CD8-positive, alpha-beta memory T cell (primary cell): Measurements from ENCODE around the gene SLC1A7. TPM values are rescaled to one million over a fixed set of nuclear protein-coding genes. Genes with fewer than 3 reads are reported as not detected.
"Not testable (repeated sequence)": the region's sequence is repeated elsewhere in the genome, so short reads cannot be mapped to it uniquely, and the experiment has no call there.

ENCODE experiments used
- CTCF ChIA-PET: fragments of 350-600 bp; sonication (Branson Sonifier 250); formaldehyde crosslinking; loops from one replicate; lab custom pipeline; 2021; ENCODE audit warnings: antibody characterized with exemption; lab: Charles Lee
- POLR2A ChIA-PET: fragments of 350-600 bp; sonication (Branson Sonifier 250); formaldehyde crosslinking; loops from one replicate; lab custom pipeline; 2021; ENCODE audit warnings: antibody characterized with exemption; lab: Charles Lee
- DNase-seq, 5 donors: peaks; one replicate each; pipeline versions ENCODE4 v3.0.0 to v3.0.0-alpha.2; 2020 to 2022; ENCODE audit warnings: mixed read lengths in 1 of 5
- H3K27ac ChIP-seq: one replicate; pipeline ENCODE4 v1.7.0; 2013; ENCODE audit warnings: low read depth, mild to moderate bottlenecking, low read length, moderate library complexity
- H3K27me3 ChIP-seq: 2 replicates; pipeline ENCODE4 v1.7.0; 2013; ENCODE audit warnings: low read length, mild to moderate bottlenecking; ENCODE audit not compliant: insufficient read depth, poor library complexity, severe bottlenecking
- H3K36me3 ChIP-seq: 2 replicates; pipeline ENCODE4 v1.7.0; 2013; ENCODE audit warnings: mild to moderate bottlenecking, low read length, moderate library complexity; ENCODE audit not compliant: insufficient read depth
- H3K4me1 ChIP-seq: 2 replicates; pipeline ENCODE4 v1.7.0; 2013; ENCODE audit warnings: mild to moderate bottlenecking, low read length, moderate library complexity; ENCODE audit not compliant: insufficient read depth
- H3K4me3 ChIP-seq: 2 replicates; pipeline ENCODE4 v1.7.0; 2013; ENCODE audit warnings: mild to moderate bottlenecking, low read length
- H3K9me3 ChIP-seq: 2 replicates; pipeline ENCODE4 v1.7.0; 2013; ENCODE audit warnings: mild to moderate bottlenecking, low read length
- H3K27ac Mint-ChIP-seq, 8 donors: one replicate each; pipeline ENCODE4 v1.8.0; 2020 to 2021; ENCODE audit warnings: mixed read lengths in 8 of 8, mild to moderate bottlenecking in 6 of 8, inconsistent platforms in 3 of 8, moderate library complexity in 3 of 8
- H3K27me3 Mint-ChIP-seq, 2 donors: one replicate each; pipeline ENCODE4 v1.8.0; 2020 to 2021; ENCODE audit warnings: mixed read lengths in 2 of 2, mild to moderate bottlenecking in 1 of 2, moderate library complexity in 1 of 2
- H3K36me3 Mint-ChIP-seq, 3 donors: one replicate each; pipeline ENCODE4 v1.8.0; 2020 to 2021; ENCODE audit warnings: mixed read lengths in 3 of 3, inconsistent platforms in 1 of 3, mild to moderate bottlenecking in 1 of 3
- H3K4me1 Mint-ChIP-seq, 3 donors: one replicate each; pipeline ENCODE4 v1.8.0; 2020 to 2021; ENCODE audit warnings: mixed read lengths in 3 of 3, inconsistent platforms in 1 of 3, mild to moderate bottlenecking in 1 of 3
- H3K4me3 Mint-ChIP-seq, 7 donors: one replicate each; pipeline ENCODE4 v1.8.0; 2020 to 2021; ENCODE audit warnings: mixed read lengths in 7 of 7, mild to moderate bottlenecking in 6 of 7, moderate library complexity in 4 of 7, inconsistent platforms in 2 of 7
- H3K9me3 Mint-ChIP-seq, 5 donors: one replicate each; pipeline ENCODE4 v1.8.0; 2020 to 2022; ENCODE audit warnings: mixed read lengths in 5 of 5, mild to moderate bottlenecking in 3 of 5, moderate library complexity in 2 of 5, inconsistent platforms in 1 of 5
- polyA plus RNA-seq: library from polyadenylated mRNA; unstranded; fragments of 300-500 nt; fragmentation: Illumina TruSeq; gene quantifications from one replicate; pipeline ENCODE4 v1.2.3, GENCODE V29; 2021
- total RNA-seq, 2 experiments: library from RNA; stranded (reverse); gene quantifications; one replicate each; pipeline ENCODE4 v1.2.3, GENCODE V29; 2021

Gene SLC1A7
- total RNA-seq = not detected
- 0.08 TPM for polyA plus RNA-seq

GRCh38 chr1:53142226-53142853 lies at the start of gene SLC1A7:
Gene SLC1A7, minus strand, starts transcription at chr1:53142638. Its CDS starts 189 bp downstream, at chr1:53142449.
- H3K4me3 ChIP-seq = no peak within 1 kb of the TSS
- no peak for DNase-seq
- H3K27me3 ChIP-seq = no peaks in the 10 kb centered on the region
- H3K27ac Mint-ChIP-seq = peak within 1 kb of the TSS in 1 of 8 donors; percentile 33
- H3K27me3 Mint-ChIP-seq = peaks cover 0 to 3% of the 10 kb centered on the region in 2 donors
- peaks cover 6% of the 10 kb centered on the region for H3K9me3 ChIP-seq
- H3K36me3 Mint-ChIP-seq = peaks cover 0 to 8% (median 0%) of the 10 kb centered on the region in 3 donors
- H3K4me1 ChIP-seq = no peaks in the 10 kb centered on the region
- H3K27ac ChIP-seq = no peak within 1 kb of the TSS
- peaks cover 5 to 9% (median 8%) of the 10 kb centered on the region in 5 donors for H3K9me3 Mint-ChIP-seq
- ChIA-PET POLR2A (no interaction called here), CTCF (no interaction called here)
- peaks cover 0 to 2% (median 0%) of the 10 kb centered on the region in 3 donors for H3K4me1 Mint-ChIP-seq
- H3K36me3 ChIP-seq = no peaks in the 10 kb centered on the region
- H3K4me3 Mint-ChIP-seq = no peak within 1 kb of the TSS

GRCh38 chr1:53190210-53190611 lies 47.8 kb upstream of the SLC1A7 start:
- Mint-ChIP-seq H3K9me3 (no peaks in the 10 kb centered on the region), H3K4me1 (peaks cover 0 to 3% (median 0%) of the 10 kb centered on the region in 3 donors), H3K36me3 (no peaks in the 10 kb centered on the region), H3K27ac (no peak overlapping the region), H3K27me3 (peaks cover 0 to 20% of the 10 kb centered on the region in 2 donors), H3K4me3 (no peak overlapping the region)
- CTCF ChIA-PET = interaction anchor here (0.9 kb wide), 1 partner anchor 9 kb away, joined by 4 read pairs; no protein-coding TSS in a partner anchor
- Histone ChIP-seq H3K9me3 (no peaks in the 10 kb centered on the region), H3K27ac (no peak overlapping the region), H3K4me1 (no peaks in the 10 kb centered on the region), H3K27me3 (no peaks in the 10 kb centered on the region), H3K36me3 (no peaks in the 10 kb centered on the region), H3K4me3 (no peak overlapping the region)
- no peak for DNase-seq
- POLR2A ChIA-PET = no interaction called here

GRCh38 chr1:53189061-53189460 lies 46.6 kb upstream of the SLC1A7 start:
- Mint-ChIP-seq H3K4me3 (no peak overlapping the region), H3K27me3 (peaks cover 0 to 20% of the 10 kb centered on the region in 2 donors), H3K27ac (no peak overlapping the region), H3K36me3 (no peaks in the 10 kb centered on the region), H3K4me1 (no peaks in the 10 kb centered on the region), H3K9me3 (no peaks in the 10 kb centered on the region)
- Histone ChIP-seq H3K9me3 (no peaks in the 10 kb centered on the region), H3K36me3 (no peaks in the 10 kb centered on the region), H3K4me1 (no peaks in the 10 kb centered on the region), H3K27ac (no peak overlapping the region), H3K4me3 (no peak overlapping the region), H3K27me3 (no peaks in the 10 kb centered on the region)
- no peak for DNase-seq
- ChIA-PET POLR2A (no interaction called here), CTCF (no interaction called here)

GRCh38 chr1:53188099-53188498 lies 45.7 kb upstream of the SLC1A7 start:
- Histone ChIP-seq H3K4me3 (no peak overlapping the region), H3K27ac (no peak overlapping the region), H3K27me3 (no peaks in the 10 kb centered on the region), H3K9me3 (no peaks in the 10 kb centered on the region), H3K36me3 (no peaks in the 10 kb centered on the region), H3K4me1 (no peaks in the 10 kb centered on the region)
- H3K4me1 Mint-ChIP-seq = no peaks in the 10 kb centered on the region
- H3K27me3 Mint-ChIP-seq = peaks cover 0 to 20% of the 10 kb centered on the region in 2 donors
- ChIA-PET POLR2A (no interaction called here), CTCF (no interaction called here)
- H3K36me3 Mint-ChIP-seq = no peaks in the 10 kb centered on the region
- H3K9me3 Mint-ChIP-seq = no peaks in the 10 kb centered on the region
- no peak overlapping the region for H3K4me3 Mint-ChIP-seq
- no peak overlapping the region for H3K27ac Mint-ChIP-seq
- DNase-seq = no peak

GRCh38 chr1:53187401-53187800 lies 45.0 kb upstream of the SLC1A7 start:
- no peaks in the 10 kb centered on the region for H3K36me3 Mint-ChIP-seq
- DNase-seq = no peak
- H3K27me3 Mint-ChIP-seq = peaks cover 0 to 20% of the 10 kb centered on the region in 2 donors
- peak overlapping the region in 1 of 8 donors; percentile 44 for H3K27ac Mint-ChIP-seq
- Histone ChIP-seq H3K27ac (no peak overlapping the region), H3K36me3 (no peaks in the 10 kb centered on the region), H3K4me3 (no peak overlapping the region), H3K9me3 (no peaks in the 10 kb centered on the region), H3K4me1 (no peaks in the 10 kb centered on the region), H3K27me3 (no peaks in the 10 kb centered on the region)
- CTCF ChIA-PET = interaction anchor here (4.4 kb wide), 1 partner anchor 8 kb away, joined by 18 read pairs; the partner anchor contains the start of gene CPT2
- H3K4me1 Mint-ChIP-seq = no peaks in the 10 kb centered on the region
- no peak overlapping the region for H3K4me3 Mint-ChIP-seq
- no peaks in the 10 kb centered on the region for H3K9me3 Mint-ChIP-seq
- POLR2A ChIA-PET = no interaction called here

GRCh38 chr1:53186533-53186932 lies 44.1 kb upstream of the SLC1A7 start:
- DNase-seq = no peak
- POLR2A ChIA-PET = no interaction called here
- Histone ChIP-seq H3K27ac (no peak overlapping the region), H3K9me3 (no peaks in the 10 kb centered on the region), H3K4me3 (no peak overlapping the region), H3K4me1 (no peaks in the 10 kb centered on the region), H3K27me3 (no peaks in the 10 kb centered on the region), H3K36me3 (no peaks in the 10 kb centered on the region)
- CTCF ChIA-PET = interaction anchor here (1.6 to 4.4 kb wide), 2 partner anchors 9 to 15 kb away, joined by 3 to 18 read pairs; partner anchors contain the start of gene CPT2
- Mint-ChIP-seq H3K9me3 (no peaks in the 10 kb centered on the region), H3K4me3 (no peak overlapping the region), H3K27me3 (peaks cover 0 to 20% of the 10 kb centered on the region in 2 donors), H3K36me3 (no peaks in the 10 kb centered on the region), H3K4me1 (no peaks in the 10 kb centered on the region), H3K27ac (no peak overlapping the region)

GRCh38 chr1:53185955-53186297 lies 43.5 kb upstream of the SLC1A7 start:
- POLR2A ChIA-PET = interaction anchor here (0.6 kb wide), 1 partner anchor 845 kb away, joined by 4 read pairs; no protein-coding TSS in a partner anchor

More at GRCh38 chr1:53185955-53186297, 43.5 kb upstream of the SLC1A7 start:
- not testable (repeated sequence) for H3K4me1 ChIP-seq, H3K9me3 Mint-ChIP-seq, H3K36me3 Mint-ChIP-seq, H3K9me3 ChIP-seq, H3K36me3 ChIP-seq, DNase-seq, H3K4me1 Mint-ChIP-seq, H3K27ac ChIP-seq, H3K4me3 Mint-ChIP-seq, H3K27me3 ChIP-seq, H3K4me3 ChIP-seq
- peaks cover 0 to 23% of the 10 kb centered on the region in 2 donors for H3K27me3 Mint-ChIP-seq
- CTCF ChIA-PET = interaction anchor here (1.6 to 4.4 kb wide), 2 partner anchors 9 to 16 kb away, joined by 3 to 18 read pairs; partner anchors contain the start of gene CPT2
- peak overlapping the region in 1 of 8 donors; percentile 44 for H3K27ac Mint-ChIP-seq
